Esophagus muscularis mucosa (tissue), 3 donors: ENCODE data around the gene WSCD2.

Source experiments
- POLR2AphosphoS5 ChIP-seq, 2 donors: sonication (generic); formaldehyde crosslinking; IDR thresholded peaks; one replicate each; pipeline ENCODE4 v1.6.1; 2017; ENCODE audit warnings: antibody characterized with exemption in 2 of 2
- TF ChIP-seq, protein P1 (sequence below), 3 experiments: fragments of 200-600 bp in 2 of 3; fragments of 450-650 bp in 1 of 3; sonication (generic) in 2 of 3; IDR thresholded peaks; one replicate each; pipeline ENCODE4 v1.5.1; 2017 to 2019; ENCODE audit warnings: antibody characterized with exemption in 3 of 3, mild to moderate bottlenecking in 2 of 3, moderate library complexity in 1 of 3

DNA sequence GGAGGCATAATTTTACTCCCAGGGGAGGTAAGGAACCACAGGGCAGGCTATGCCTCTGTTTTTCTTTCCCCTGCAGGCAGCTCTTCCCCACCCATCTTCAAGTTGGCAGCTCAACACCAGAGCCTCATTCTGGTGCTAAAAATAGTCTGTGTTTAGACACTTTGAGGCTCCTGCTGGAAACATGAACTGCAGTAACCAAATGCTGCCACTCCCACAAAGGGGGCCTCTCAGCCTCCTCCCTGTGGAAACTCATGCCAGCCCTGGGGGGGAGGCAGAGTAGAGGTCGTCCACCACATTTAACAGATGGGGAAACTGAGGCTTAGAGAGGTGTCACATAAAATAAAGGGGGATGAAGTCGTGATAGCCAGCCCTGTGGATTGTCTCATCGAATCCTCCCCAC is 61.4 kb downstream of the WSCD2 start:
- TF ChIP-seq, protein P1, sequence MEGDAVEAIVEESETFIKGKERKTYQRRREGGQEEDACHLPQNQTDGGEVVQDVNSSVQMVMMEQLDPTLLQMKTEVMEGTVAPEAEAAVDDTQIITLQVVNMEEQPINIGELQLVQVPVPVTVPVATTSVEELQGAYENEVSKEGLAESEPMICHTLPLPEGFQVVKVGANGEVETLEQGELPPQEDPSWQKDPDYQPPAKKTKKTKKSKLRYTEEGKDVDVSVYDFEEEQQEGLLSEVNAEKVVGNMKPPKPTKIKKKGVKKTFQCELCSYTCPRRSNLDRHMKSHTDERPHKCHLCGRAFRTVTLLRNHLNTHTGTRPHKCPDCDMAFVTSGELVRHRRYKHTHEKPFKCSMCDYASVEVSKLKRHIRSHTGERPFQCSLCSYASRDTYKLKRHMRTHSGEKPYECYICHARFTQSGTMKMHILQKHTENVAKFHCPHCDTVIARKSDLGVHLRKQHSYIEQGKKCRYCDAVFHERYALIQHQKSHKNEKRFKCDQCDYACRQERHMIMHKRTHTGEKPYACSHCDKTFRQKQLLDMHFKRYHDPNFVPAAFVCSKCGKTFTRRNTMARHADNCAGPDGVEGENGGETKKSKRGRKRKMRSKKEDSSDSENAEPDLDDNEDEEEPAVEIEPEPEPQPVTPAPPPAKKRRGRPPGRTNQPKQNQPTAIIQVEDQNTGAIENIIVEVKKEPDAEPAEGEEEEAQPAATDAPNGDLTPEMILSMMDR (IDR thresholded peaks at IDR 0.05), result peak; percentile 19 to 45 (median 20)
- peak; percentile 20 to 44 for TF ChIP-seq POLR2AphosphoS5 (IDR thresholded peaks at IDR 0.05)
